HFFc6 (cell line): ENCODE measurements around the gene PRKG1. TPM values are rescaled to one million over a fixed set of nuclear protein-coding genes. Genes with fewer than 3 reads are reported as not detected.

Source experiments
- DNase-seq: peaks from one replicate; pipeline ENCODE4 v3.0.0-alpha.2; 2018
- H3K27ac Mint-ChIP-seq: 2 replicates; pipeline ENCODE4 v1.8.0; 2020; ENCODE audit warnings: mild to moderate bottlenecking, mixed read lengths
- H3K27me3 Mint-ChIP-seq: 2 replicates; pipeline ENCODE4 v1.8.0; 2021; ENCODE audit warnings: mild to moderate bottlenecking, moderate library complexity, mixed read lengths; ENCODE audit not compliant: insufficient read depth
- H3K36me3 Mint-ChIP-seq: 2 replicates; pipeline ENCODE4 v1.8.0; 2021; ENCODE audit warnings: low read depth, mixed read lengths
- H3K4me1 Mint-ChIP-seq: 2 replicates; pipeline ENCODE4 v1.8.0; 2020; ENCODE audit warnings: low read depth, mixed read lengths
- H3K4me3 Mint-ChIP-seq: 2 replicates; pipeline ENCODE4 v1.8.0; 2020; ENCODE audit warnings: mild to moderate bottlenecking, moderate library complexity, mixed read lengths
- H3K9me3 Mint-ChIP-seq: 2 replicates; pipeline ENCODE4 v1.8.0; 2020; ENCODE audit warnings: mild to moderate bottlenecking, mixed read lengths
- total RNA-seq, 6 experiments: library from RNA; stranded (reverse); fragmentation: NEBNext Ultra II Directional; extraction: Animal tissue kit (Norgen Biotek cat#: 25700); gene quantifications; 2 replicates in 1 of 6; 3 replicates in 5 of 6; pipeline ENCODE4 v1.2.3, GENCODE V29; 2021
- TF ChIP-seq, protein P1 (sequence below): fragments of 200-600 bp; sonication (generic); IDR thresholded peaks from 2 replicates; pipeline ENCODE4 v1.5.0; 2021; ENCODE audit warnings: antibody characterized with exemption, mild to moderate bottlenecking

The PRKG1 gene
- total RNA-seq, 6 experiments from 2014 or later = 9.3 to 10.1 (median 9.8) TPM

DNA sequence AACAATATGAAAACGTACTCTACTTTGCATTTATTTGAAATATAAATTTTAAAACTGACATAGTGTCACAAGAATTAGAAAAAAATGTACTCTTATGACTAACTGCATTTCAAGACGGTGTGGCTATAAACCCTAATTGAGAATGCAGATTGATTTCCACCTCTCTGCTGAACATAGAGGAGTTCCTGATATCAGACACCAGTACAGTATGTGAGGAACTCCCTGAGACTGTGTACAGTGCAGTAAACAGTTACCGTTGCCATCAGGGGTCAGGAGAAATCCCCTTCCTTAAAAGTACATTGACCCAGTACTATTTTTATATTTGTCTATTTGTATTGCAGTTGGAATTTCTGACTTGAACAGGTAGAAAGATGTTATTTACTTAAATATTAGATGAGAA is 1178.0 kb downstream of the PRKG1 start:
- Mint-ChIP-seq H3K9me3 (no peaks in the 10 kb centered on the region), H3K4me3 (no peak overlapping the region), H3K27me3 (no peaks in the 10 kb centered on the region; the same call in 1 of the 2 replicates), H3K27ac (no peak overlapping the region), H3K36me3 (no peaks in the 10 kb centered on the region), H3K4me1 (peaks cover 18% of the 10 kb centered on the region)
- TF ChIP-seq, protein P1, sequence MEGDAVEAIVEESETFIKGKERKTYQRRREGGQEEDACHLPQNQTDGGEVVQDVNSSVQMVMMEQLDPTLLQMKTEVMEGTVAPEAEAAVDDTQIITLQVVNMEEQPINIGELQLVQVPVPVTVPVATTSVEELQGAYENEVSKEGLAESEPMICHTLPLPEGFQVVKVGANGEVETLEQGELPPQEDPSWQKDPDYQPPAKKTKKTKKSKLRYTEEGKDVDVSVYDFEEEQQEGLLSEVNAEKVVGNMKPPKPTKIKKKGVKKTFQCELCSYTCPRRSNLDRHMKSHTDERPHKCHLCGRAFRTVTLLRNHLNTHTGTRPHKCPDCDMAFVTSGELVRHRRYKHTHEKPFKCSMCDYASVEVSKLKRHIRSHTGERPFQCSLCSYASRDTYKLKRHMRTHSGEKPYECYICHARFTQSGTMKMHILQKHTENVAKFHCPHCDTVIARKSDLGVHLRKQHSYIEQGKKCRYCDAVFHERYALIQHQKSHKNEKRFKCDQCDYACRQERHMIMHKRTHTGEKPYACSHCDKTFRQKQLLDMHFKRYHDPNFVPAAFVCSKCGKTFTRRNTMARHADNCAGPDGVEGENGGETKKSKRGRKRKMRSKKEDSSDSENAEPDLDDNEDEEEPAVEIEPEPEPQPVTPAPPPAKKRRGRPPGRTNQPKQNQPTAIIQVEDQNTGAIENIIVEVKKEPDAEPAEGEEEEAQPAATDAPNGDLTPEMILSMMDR = no peak
- no peak for DNase-seq

DNA sequence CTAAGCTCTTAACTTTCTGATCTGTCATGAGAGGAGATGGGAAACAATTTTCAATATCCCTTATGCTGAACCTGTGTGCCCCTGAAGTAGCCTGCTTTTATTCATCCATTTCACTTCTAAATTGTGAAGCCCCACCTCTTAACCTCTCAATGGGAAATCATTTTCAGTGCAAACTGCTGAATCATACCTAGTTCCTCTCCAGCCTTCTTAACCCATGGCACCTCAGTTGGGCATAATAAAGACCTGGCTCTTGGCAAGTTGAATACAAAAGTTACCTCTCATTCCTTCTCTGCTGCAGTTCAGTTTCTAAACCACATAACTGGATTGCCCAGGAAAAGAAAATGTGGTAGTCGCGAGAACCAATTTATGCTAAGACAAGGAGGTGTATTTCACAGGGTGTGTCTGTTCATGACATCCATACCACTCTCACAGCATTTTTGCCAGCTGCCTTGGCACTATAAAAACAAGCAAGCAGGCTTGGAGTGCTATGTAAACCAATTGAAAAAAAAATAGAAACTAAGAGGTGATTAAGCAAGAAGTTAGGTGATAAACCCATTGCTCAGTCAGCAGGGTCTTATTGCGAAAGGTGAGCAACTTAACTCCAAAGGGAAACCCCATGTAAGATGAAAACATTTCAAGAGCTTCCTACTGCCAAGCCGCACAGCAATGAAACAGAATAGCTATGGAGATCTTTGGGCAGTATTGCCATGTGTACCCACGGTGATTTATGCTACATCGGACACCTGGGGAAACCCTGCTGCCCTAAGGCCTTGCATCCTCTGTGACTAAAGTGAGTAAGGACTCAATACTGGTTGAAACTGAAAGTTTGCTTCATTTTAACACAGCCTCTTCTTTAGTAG is 1182.8 kb downstream of the PRKG1 start:
- Mint-ChIP-seq H3K27ac (no peak overlapping the region), H3K27me3 (no peaks in the 10 kb centered on the region), H3K36me3 (no peaks in the 10 kb centered on the region), H3K4me1 (peaks cover 15% of the 10 kb centered on the region), H3K4me3 (no peak overlapping the region), H3K9me3 (no peaks in the 10 kb centered on the region)
- no peak for DNase-seq
- TF ChIP-seq, protein P1 = no peak

DNA sequence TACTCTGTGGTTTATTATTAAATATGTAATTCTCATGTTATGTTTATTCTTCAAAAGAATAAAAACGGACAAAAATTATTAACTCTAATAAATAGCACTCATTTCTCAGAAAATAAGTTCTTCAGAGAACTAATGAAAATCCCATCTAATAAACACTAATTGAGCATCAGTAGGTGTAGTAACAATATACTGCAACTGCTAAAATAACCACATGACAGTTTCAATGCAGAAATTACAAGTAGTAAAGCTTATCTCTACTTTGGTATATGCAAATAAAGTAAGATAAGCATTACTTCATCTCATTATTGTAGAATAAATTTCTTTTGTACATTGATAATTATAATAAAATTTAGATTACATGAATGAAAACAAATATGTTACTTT is 1183.4 kb downstream of the PRKG1 start:
- Mint-ChIP-seq H3K27ac (no peak overlapping the region), H3K36me3 (no peaks in the 10 kb centered on the region), H3K27me3 (no peaks in the 10 kb centered on the region), H3K4me3 (no peak overlapping the region), H3K9me3 (no peaks in the 10 kb centered on the region), H3K4me1 (peaks cover 15% of the 10 kb centered on the region)
- DNase-seq = no peak
- TF ChIP-seq, protein P1 = no peak

GRCh38 chr10:52258799-52259425 is 1184.6 kb downstream of the PRKG1 start:
- Mint-ChIP-seq H3K9me3 (no peaks in the 10 kb centered on the region), H3K27ac (no peak overlapping the region), H3K27me3 (no peaks in the 10 kb centered on the region), H3K36me3 (no peaks in the 10 kb centered on the region), H3K4me3 (no peak overlapping the region), H3K4me1 (peaks cover 15% of the 10 kb centered on the region)
- no peak for DNase-seq
- TF ChIP-seq, protein P1 = no peak

- H3K27ac Mint-ChIP-seq = no peak overlapping the region
- no peak for DNase-seq
- H3K4me1 Mint-ChIP-seq = peaks cover 15% of the 10 kb centered on the region
- no peaks in the 10 kb centered on the region for H3K27me3 Mint-ChIP-seq
- H3K9me3 Mint-ChIP-seq = no peaks in the 10 kb centered on the region
- no peak overlapping the region for H3K4me3 Mint-ChIP-seq
- TF ChIP-seq, protein P1 = no peak
- no peaks in the 10 kb centered on the region for H3K36me3 Mint-ChIP-seq
Observed at GRCh38 chr10:52259426-52259812, 1185.1 kb downstream of the PRKG1 start.
